ENCODE results near the gene YY1.

The YY1 gene

DNA sequence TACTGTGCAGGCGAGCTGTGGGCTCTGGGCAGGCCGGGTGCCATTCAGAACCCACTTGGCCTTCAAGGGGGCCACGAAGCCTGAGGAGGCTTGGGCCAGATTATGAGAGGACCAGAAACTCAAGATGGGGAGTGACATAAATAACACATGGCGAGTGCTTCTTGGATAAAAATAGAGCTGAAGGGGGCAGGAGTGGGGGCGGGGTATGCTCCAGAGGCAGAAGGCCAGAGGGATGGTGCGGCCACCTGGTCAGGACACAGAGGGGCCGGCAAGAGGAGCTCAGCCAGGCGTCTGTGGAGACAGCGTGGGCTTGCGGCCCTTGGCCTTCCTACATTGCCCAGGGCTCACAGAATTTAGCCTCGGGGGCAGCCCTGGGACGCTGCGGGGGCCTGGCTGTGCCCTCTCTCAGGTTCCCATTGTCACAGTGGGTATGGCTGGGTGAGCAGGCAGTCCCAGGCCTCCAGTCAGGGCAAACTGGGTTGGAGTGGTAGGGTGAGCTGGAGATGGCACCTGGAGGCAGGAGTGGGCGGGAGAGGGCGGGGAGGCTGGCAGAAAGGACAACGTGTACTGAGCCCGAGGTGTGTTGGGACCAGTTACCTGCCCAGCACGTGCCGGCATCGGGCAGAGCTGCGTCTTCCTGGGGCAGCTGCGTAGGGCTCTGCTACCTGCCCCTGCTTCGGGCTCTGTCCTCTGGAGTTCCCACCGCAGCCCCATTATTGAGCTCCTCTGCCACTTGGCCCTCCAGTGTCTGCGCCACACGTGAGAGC is 74.7 kb downstream of the YY1 start:
- no peak for DNase-seq (ENCODE audit: low read depth)

DNA sequence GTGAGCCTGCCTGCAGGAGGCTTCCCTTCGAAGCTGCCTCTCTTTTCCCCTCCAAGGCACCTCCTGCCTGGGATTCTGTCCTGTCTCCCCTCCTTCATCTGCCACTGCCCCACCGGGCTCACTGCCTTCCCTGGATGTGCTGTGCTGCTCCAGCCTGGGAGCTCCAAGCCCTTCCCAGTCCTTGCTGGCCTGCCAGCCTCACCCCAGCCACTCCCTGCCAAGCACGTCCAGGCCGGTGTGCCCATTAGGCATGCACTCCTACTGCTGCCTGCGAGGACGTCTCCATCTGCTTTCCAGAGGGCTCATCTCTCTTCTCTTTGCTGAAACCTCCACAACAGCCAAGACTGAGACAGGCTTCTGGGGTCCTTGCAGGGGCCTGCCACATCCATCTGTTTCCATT is 75.8 kb downstream of the YY1 start:
- DNase-seq (ENCODE audit: low read depth), result no peak

DNA sequence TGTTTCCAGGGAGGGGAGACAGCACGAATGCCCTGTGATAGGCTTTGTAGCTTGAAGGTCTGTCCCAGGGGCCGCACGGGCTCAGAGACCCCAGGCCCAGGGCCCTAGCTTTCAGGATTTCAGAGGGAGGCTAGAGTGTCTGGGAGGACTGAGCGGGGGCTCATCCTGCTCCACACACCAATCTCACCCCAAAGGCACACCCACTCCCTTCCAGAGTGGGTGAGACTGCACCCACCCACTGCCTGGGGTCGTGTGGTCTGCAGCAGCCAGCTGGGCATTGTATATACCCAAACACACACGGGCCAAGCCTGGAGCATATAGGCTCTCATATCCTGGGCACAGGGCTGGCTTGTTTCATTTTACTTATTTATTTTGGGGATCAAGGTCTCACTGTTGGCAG is 78.4 kb downstream of the YY1 start:
- no peak for DNase-seq (ENCODE audit: low read depth)

DNA sequence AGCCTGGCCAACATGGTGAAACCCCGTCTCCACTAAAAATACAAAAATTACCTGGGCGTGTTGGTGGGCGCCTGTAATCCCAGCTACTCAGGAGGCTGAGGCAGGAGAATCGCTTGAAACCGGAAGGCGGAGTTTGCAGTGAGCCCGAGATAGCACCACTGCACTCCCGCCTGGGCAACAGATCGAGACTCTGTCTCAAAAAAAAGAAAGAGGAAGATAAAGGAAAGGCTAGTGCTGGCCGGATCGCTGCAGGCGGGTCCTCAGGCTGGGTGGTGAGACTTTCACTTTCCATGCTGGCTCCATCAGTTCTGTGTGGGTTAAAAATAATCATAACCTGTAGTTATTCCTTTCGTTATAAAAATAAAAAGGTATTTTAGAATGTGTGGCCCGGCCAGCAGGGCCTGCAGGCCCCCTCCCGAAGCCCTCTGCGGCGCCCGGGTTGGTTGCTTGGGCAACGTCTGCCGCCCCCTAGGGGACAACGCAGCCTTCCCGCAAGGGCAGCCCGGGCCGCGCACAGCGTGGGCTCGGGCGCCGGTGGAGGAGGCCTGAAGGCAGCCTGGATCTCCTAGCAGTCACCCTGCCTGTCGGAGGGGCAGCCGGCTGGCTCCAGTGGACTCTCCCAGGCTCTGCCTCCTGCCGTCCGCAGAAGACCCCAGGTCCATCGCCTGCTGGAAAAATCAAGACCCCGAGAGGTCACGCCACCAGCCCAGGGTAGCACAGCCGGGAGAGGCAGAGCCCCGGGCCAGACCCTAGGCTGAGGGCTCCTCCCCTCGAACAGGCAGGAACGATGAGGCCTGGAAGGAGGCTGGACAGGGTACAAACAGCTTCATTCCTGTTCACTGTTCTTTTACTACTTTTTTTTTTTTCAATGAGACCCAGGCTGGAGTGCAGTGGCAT is 79.2 kb downstream of the YY1 start:
- no peak for DNase-seq (ENCODE audit: low read depth)

DNA sequence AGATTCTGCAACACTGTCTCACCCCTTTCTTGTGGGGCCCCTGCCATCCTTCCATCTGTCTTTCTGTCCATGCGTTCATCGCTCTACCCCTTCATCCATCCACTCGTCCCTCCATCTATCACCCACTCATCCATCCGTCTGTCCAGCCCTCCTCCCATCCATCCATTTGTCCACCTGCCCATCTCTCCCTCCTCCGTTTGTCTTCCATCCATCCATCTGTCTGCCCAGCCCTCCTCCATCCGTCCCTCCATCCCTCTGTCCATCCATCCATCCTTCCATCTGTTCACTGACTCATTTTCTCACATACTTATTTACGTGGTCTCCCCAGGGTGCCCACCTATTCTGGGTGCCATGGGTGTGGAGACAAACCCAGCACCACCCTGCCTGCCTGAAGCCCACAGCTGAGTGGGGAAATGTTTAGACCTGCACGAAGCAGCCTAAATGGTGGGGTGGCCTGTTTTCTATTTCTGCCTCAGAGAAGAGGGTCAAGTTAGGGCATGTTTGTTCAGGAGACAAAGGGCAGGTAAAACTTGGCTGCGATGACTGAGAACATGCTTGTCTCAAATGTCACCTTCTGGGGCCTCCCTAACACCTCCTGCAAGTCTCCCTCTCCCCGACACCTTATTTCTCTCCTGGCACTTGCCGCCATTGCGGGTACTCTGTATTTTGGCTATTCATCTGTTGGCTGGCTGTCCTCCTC is 81.4 kb downstream of the YY1 start:
- DNase-seq (ENCODE audit: low read depth), result no peak

DNA sequence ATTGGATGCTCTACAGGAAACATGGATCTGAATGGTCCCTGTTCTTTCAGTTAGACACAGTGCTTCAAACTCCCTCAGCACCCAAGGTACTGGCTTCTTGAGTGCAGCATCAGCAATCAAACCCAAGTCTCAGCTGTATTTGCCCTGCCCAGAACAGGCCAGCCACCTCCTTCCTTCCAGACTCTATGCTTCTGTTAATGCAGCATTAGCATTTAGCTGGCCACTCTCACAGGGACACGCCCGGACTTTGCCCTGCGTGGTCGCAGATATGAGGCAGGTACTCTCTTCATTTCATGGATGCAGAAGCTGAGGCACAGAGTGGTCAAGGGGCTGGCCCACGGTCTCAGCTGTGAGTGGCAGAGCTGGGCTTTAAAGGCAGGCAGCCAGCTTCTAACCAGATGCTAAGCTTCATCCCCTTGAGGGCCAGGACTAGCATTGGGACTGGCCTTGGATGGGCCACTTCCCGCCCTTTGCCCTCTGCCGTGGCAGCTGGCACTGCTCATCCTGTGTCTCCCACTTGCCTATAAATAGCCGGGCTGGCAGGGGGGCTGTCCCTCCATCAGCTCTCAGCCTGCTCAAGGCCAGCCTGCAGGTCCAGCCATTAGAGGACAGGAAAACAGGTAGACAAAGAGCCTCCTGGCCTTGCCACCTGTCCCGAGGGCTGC is 82.7 kb downstream of the YY1 start:
- DNase-seq (ENCODE audit: low read depth), result no peak

DNA sequence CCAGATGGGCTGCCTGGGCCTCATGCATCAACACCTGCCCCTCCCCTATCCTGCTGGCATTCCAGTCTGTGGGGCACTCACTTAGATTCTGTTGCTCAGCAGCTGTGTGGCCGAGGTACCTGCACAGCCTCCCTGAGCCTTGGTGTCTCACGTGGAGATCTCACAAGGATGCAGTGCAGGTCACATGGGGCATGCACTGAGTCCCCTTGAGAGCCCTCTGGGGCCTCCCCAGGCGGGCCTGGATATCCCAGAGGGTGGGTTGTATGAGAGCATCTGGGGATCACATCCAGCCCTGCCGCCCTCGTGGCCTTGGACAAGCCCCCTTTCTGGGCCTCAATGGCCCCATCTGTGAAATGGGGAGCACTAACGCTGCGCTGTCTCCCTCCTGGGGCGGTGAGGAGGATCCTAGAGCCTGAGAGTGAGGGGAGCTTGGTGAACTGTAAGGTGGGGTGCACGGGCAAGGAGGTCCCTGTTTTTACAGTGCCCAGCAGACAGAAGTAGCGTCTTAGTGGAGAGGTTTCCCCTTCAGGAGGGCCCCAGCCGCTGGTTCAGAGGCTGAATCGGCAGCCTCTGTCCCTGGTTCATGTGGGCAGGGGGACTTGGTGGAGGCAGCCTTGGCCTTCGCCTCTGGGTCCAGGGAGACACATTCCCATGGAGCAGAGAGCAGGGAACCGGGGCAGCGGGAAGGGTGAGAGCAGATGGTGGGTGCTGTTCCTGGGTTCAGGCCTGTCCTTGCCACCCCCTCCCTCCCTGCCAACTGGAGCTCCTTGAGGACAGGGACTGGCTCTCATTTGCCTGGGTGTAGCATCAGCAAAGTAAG is 83.4 kb downstream of the YY1 start:
- DNase-seq (ENCODE audit: low read depth), result no peak

DNA sequence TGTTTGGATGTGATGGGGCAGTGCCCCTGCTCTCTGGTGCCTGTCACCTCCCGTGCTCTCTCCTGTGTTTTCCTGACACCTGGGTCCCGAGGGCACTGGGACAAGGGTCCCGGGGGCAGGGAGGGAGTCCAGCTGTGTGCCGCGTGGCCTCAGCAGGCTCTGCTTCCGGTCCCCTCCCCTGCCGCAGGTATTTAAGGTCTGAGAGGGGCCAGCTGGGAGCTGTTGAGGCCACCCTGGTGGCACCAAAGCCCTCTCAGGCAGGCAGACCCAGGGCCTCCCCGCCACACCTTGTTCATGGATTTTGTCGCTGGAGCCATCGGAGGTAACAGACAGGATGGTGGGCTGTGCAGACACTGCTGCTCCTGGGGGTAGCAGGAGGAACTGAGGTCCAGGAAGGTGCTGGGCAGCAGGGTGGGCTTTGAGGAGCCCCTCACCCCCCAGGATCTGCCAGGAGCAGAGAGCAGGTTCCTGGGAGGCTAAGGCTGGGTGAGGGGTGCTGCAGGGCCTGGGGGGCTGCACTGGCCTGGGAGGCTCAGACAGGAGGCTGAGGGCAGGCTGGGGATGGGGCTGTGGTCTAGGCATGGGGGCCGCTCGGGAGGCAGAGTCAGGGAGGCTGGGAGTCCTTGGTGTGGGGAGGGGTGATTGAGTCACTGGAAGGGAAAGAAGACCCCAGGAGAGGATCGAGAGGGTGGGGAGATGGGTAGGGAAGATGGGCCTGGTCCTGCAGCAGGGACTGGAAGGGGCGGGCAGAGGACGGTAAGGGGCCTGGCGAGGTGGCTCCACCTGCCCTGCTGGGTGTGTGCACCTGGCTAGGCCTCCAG is 84.4 kb downstream of the YY1 start, which contains the start of gene SLC25A47:
Gene SLC25A47, plus strand, starts transcription at position 219 of the 821 bp plus-strand sequence. Its CDS starts 76 bp downstream, at position 295.
- no peak for DNase-seq (ENCODE audit: low read depth)

DNA sequence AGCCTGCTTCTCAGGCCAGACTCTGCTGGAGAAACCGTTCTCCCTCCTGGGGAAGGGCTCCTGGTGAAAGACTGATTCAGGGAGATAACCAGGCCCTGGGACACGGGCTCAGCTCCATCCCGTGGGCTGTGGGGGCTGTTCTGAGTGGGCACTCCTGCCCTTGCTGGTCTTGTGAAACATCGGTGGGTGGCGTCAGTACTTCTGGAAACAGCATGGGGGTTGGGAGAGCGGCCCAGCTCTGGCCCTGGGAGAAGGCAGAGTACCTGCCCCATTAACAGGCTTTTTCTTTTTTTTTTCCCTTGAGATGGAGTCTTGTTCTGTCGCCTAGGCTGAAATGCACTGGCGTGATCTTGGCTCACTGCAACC is 85.0 kb downstream of the YY1 start:
- DNase-seq (ENCODE audit: low read depth), result no peak

DNA sequence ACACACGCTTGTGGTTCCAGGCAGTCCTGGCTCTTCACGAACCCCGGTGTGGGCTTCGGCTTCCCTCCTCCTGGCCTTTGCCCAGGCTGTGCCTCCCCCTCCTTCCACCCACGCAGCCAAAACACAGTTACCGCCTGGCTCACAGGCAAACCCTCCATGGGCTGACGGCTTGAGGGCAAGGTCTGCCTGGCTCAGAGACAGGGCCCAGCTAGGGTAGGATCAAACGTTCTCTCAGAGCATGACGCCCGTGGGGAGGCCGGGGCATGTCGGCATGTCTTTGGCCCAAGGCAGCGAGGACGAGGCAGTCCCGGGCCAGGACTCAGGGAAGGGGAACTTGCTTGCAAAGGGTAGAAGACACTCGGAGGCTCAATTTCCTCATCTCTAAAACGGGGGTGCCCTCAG is 86.3 kb downstream of the YY1 start:
- no peak for DNase-seq (ENCODE audit: low read depth)

DNA sequence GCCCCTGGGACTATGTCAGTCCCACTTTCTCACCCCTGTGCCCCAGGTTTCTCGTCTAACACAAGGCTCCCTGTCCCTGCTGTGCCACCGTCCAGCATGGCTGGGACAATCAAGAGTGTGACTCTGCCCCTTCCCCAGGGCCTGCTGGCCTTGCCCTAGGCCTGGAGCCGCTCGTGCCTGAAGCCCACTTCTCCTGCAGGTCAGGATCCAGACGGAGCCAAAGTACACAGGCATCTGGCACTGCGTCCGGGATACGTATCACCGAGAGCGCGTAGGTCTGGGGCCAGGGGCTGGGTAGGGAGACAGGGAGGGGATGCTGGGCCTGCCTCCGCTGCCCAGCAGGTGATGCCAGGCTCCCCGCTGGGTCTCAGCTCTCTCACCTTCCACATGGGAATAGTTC is 87.0 kb downstream of the YY1 start:
- DNase-seq (ENCODE audit: low read depth), result no peak

DNA sequence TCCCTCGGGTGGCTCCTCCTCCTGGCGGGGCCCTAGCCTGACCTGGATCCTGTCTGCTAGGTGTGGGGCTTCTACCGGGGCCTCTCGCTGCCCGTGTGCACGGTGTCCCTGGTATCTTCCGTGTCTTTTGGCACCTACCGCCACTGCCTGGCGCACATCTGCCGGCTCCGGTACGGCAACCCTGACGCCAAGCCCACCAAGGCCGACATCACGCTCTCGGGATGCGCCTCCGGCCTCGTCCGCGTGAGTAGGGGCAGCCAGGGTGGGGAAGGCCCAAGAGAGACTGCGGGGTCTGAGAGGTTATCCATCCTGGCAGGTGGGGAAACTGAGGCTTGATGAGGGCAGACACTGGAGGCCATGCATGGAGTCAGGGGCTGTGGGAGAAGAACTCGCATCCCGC is 88.2 kb downstream of the YY1 start:
- DNase-seq (ENCODE audit: low read depth), result no peak

DNA sequence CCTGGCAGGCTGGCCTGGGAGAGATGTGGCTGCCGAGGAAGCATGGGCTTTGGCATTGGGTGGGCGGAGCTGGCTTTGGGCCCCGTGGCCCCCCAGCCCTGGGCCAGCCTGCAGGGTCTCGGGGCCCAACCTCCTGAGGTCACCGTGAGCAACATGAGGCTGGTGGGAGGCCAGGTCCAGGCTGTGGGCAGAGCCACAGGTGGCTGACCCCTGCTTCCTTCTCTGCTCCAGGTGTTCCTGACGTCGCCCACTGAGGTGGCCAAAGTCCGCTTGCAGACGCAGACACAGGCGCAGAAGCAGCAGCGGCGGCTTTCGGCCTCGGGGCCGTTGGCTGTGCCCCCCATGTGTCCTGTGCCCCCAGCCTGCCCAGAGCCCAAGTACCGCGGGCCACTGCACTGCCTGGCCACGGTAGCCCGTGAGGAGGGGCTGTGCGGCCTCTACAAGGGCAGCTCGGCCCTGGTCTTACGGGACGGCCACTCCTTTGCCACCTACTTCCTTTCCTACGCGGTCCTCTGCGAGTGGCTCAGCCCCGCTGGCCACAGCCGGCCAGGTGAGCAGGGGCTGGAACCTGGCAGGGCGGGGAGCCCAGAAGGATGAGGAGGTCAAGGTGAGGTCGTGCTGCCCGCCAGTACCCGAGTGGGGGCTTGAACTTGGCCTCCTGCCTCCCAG is 89.7 kb downstream of the YY1 start:
- no peak for DNase-seq (ENCODE audit: low read depth)

DNA sequence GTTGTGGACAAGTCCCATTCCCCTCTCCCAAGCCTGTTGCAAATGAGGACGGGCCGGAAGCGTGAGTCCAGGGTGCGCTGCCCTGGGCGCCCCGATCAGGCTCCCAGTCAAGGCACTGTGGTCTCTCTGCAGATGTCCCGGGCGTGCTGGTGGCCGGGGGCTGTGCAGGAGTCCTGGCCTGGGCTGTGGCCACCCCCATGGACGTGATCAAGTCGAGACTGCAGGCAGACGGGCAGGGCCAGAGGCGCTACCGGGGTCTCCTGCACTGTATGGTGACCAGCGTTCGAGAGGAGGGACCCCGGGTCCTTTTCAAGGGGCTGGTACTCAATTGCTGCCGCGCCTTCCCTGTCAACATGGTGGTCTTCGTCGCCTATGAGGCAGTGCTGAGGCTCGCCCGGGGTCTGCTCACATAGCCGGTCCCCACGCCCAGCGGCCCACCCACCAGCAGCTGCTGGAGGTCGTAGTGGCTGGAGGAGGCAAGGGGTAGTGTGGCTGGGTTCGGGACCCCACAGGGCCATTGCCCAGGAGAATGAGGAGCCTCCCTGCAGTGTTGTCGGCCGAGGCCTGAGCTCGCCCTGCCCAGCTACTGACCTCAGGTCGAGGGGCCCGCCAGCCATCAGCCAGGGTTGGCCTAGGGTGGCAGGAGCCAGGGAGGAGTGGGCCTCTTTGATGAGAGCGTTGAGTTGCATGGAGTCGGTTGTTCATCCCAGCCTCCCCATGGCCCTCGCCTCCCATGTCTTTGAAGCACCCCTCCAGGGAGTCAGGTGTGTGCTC is 90.5 kb downstream of the YY1 start:
- no peak for DNase-seq (ENCODE audit: low read depth)

DNA sequence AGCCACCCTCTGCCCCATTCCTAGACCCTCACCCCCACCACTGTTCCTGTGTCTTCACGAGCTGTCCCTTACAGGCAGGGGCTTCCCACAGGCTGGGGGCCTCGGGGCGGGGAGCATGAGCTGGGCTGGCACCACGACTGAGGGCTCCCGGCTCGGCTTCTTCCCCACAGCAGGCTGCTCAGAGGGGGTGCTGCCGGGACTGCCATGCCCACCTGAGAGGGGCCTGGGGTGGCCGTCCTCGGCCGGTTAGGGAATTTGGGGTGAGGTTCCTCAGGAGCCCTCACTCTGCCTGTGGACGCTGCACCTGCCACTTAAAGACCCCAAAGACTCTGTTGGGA is 91.0 kb downstream of the YY1 start:
- DNase-seq (ENCODE audit: low read depth), result no peak

DNA sequence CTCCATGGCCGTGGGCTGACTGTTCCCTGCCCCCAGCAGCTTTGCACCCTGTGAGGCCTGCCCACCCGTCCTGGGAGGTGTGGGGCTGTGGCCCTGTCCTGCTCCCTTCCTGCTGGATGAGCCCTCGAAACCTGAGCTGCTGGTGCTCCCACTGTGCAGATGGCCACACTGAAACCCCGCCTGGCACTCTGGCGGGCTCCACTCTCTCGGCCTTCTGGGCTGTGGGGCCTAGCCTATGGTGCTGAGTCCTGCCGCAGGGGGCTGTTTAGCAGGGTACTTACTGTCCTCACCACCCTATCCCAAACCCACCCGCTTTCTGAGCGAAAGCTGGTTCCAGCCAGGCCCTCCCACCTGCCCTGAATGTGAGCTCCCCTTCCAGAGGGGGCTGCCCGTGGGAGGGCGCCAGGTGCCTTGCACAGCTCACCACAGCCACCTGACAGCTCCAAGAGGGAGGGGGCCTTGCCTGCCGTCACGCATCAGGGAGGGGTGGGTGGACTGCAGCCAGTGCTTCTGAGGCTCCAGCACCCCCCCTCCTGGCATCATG is 91.5 kb downstream of the YY1 start:
- no peak for DNase-seq (ENCODE audit: low read depth)

DNA sequence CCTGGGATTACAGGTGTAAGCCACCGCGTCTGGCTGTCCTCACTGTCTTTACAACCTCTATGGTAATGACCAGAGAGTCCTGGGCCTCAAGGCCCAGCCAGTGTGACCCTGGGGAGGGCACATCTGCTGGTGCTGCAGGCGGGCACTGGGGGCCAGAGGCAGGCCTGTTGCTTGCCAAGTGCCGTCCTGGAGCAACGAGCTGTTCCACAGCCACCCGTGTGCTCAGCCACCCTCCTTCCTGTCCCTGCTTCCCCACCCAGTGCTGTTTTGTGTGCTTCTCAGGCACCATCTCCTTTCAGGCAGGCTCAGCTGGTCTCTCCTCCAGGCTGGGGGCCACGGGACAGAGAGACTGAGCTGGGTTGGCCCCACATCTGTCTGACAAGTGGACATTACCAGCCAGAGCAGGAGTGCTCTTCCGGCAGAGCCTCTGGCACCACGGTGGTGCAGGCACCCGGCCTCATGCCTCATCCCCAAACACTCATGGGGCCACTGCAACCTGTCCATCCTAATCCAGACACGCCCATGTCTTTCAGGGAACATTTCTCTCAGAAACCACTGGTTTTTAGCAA is 93.2 kb downstream of the YY1 start:
- no peak for DNase-seq (ENCODE audit: low read depth)
